Mesangial cell (primary cell): Measurements from ENCODE around the gene FBXL5. TPM values are rescaled to one million over a fixed set of nuclear protein-coding genes. Genes with fewer than 3 reads are reported as not detected.

Source experiments
- total RNA-seq: library from RNA; depleted of rRNA; stranded (reverse); fragments of >200 nt; gene quantifications from 2 replicates; pipeline ENCODE4 v1.2.3, GENCODE V29; 2015

Gene FBXL5, protein sequence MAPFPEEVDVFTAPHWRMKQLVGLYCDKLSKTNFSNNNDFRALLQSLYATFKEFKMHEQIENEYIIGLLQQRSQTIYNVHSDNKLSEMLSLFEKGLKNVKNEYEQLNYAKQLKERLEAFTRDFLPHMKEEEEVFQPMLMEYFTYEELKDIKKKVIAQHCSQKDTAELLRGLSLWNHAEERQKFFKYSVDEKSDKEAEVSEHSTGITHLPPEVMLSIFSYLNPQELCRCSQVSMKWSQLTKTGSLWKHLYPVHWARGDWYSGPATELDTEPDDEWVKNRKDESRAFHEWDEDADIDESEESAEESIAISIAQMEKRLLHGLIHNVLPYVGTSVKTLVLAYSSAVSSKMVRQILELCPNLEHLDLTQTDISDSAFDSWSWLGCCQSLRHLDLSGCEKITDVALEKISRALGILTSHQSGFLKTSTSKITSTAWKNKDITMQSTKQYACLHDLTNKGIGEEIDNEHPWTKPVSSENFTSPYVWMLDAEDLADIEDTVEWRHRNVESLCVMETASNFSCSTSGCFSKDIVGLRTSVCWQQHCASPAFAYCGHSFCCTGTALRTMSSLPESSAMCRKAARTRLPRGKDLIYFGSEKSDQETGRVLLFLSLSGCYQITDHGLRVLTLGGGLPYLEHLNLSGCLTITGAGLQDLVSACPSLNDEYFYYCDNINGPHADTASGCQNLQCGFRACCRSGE
- total RNA-seq: 49.4 and 65.0 TPM in 2 replicates

DNA sequence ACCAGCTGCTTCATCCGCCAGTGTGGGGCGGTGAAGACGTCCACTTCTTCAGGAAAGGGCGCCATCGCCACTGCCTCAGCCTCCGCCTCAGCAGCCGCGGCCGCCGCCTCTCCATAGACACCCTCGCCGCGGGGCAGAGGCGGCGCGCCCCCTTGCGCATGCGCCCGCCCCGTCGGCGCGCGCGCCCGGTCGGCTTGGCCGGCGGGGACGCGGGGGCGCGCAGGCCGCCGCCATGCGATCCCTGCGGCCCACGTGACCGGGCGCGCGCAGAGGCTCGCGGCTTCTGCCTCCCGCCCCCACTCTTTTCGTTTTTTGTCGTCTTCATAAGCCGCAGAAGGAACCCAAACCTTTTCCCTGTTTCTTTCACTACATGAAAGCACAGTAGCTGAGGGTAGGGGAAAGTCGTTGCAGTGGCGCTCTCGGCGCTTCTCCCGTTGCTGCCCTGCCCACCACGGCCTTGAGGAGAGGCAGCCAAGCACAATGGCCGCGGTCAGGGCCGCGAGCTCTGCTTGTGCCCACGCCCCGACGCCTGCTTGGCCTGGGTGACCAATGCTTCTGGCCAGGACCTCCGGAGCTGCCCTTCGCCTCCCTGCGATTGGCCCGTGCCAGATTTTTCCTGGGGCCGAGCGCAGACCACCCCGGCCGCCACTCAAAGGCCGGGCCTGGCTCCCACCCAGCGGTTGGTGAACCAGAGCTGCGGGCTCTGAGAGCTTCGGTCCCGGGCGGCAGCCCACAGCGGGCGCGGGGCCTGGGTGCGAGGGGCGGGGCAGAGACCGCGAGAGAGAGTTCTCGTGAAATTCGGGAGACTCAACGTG is at the start of gene FBXL5:
FBXL5 (minus strand) TSS at position 135 of the 815 bp plus-strand sequence; CDS start at position 65, 70 bp downstream.

DNA sequence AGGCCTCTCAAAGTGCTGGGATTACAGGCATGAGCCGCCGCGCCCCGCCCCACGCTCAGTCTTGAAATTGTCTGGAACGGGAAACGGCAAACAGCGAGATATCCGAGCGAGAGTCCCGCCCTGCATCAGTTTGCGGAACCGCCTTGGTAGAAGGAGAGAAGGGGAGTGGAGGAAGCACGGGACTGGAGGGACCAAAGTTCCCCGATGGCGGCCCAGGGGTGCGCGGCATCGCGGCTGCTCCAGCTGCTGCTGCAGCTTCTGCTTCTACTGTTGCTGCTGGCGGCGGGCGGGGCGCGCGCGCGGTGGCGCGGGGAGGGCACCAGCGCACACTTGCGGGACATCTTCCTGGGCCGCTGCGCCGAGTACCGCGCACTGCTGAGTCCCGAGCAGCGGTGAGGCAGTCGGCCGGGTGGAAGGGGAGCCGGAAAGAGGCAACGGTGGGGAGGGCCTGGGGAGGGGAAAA is 47.8 kb upstream of the FBXL5 start, which contains the start of gene BST1:
BST1 (plus strand) TSS at position 125 of the 463 bp plus-strand sequence; CDS start at position 205, 80 bp downstream.

DNA sequence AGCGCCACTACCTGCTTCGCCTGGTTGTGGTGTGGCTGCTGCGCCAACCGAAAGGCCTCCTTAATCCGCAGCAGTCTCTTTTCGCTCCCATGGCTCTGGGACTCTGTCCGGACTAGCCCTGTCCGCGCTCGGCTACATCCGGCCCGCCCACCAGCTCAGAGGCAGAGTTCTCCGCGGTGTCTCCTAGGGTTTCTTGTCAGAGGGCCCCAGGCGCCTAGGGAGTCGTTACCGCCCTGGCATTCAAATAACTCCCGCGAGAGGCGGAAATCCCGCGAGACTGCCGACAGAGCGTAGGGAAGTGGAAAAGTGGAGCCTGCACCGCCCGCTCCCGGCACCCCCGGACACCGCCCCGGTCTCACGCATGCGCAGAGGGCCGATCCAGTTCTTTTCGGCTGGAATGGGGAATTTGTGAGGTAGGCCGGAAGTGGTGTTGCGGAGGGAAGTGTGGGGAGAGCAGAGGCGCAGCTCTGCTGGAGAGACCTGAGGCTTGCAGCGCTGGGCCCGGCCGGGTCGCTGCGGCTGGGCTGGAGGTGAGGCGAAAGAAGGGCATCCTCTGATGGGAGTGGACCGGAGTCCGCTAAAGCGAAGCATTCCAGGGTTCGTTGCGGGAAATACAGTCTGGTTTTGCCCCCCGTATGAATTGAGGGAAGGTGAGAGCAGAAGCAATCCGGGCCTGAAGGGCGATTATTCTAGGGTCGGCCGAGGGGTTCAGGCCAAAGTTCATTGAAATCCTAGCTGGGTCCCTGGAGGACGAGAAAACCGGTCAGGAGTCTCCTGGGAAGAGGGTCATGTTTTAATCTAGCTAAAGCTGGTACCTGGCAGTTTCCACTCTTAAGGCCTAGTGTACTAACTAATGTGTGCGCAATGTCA is 26.4 kb upstream of the FBXL5 start, which contains the start of gene FAM200B:
FAM200B (plus strand) TSS at position 456 of the 870 bp plus-strand sequence. CDS start 5,151 bp downstream, outside the sequence.

Other genes starting within 250 kb of the FBXL5 start
- gene C1QTNF7, start 227.3 kb downstream of the FBXL5 start, total RNA-seq: 0.13 TPM in 1 of 2 replicates, not detected in the other
- gene CC2D2A, start 185.5 kb downstream of the FBXL5 start, total RNA-seq: 9.0 and 23.5 TPM in 2 replicates
- gene FAM200B, start 26.5 kb upstream of the FBXL5 start, total RNA-seq: 21.7 and 37.9 TPM in 2 replicates
- gene BST1, start 47.7 kb upstream of the FBXL5 start, total RNA-seq: 12.8 and 18.6 TPM in 2 replicates
- gene CD38, start 123.0 kb upstream of the FBXL5 start, total RNA-seq: under 0.01 and 0.38 TPM in 2 replicates